HG03521 (cell line): ENCODE results near the gene SCAF8.
"Not testable (repeated sequence)": the region's sequence is repeated elsewhere in the genome, so short reads cannot be mapped to it uniquely, and the experiment has no call there.

Experiments
- ATAC-seq: cut with Tn5 transposase; IDR thresholded peaks from one replicate; pipeline ENCODE4 v1.9.1; 2021; ENCODE audit warnings: mild to moderate bottlenecking, moderate library complexity; ENCODE audit not compliant: unreplicated experiment

SCAF8 gene

GRCh38 chr6:154733183-154733625 is at the start of gene SCAF8:
SCAF8 (plus strand) TSS chr6:154733416; CDS start chr6:154733901, 485 bp downstream.
- peak; percentile 84 for ATAC-seq

GRCh38 chr6:154683756-154684523 is 49.3 kb upstream of the SCAF8 start:
- ATAC-seq = peak; percentile 81

GRCh38 chr6:154686162-154686561 is 47.1 kb upstream of the SCAF8 start:
- no peak for ATAC-seq

GRCh38 chr6:154689493-154690255 is 43.5 kb upstream of the SCAF8 start:
- no peak for ATAC-seq

GRCh38 chr6:154690857-154691256 is 42.4 kb upstream of the SCAF8 start:
- ATAC-seq = no peak

- ATAC-seq = no peak
Observed at GRCh38 chr6:154696661-154697060, 36.6 kb upstream of the SCAF8 start.

GRCh38 chr6:154703124-154703523 is 30.1 kb upstream of the SCAF8 start:
- ATAC-seq = no peak

GRCh38 chr6:154705471-154706113 is 27.6 kb upstream of the SCAF8 start:
- no peak for ATAC-seq

- no peak for ATAC-seq
Observed at GRCh38 chr6:154706389-154706788, 26.8 kb upstream of the SCAF8 start.

GRCh38 chr6:154709621-154710020 is 23.6 kb upstream of the SCAF8 start:
- no peak for ATAC-seq

- ATAC-seq = no peak
Observed at GRCh38 chr6:154710689-154711088, 22.5 kb upstream of the SCAF8 start.

GRCh38 chr6:154715446-154715845 is 17.8 kb upstream of the SCAF8 start:
- no peak for ATAC-seq

- not testable (repeated sequence) for ATAC-seq
Observed at GRCh38 chr6:154716350-154716749, 16.9 kb upstream of the SCAF8 start.

GRCh38 chr6:154719433-154719832 is 13.8 kb upstream of the SCAF8 start:
- no peak for ATAC-seq

GRCh38 chr6:154719854-154720253 is 13.4 kb upstream of the SCAF8 start:
- ATAC-seq = no peak

- no peak for ATAC-seq
Observed at GRCh38 chr6:154721460-154721859, 11.8 kb upstream of the SCAF8 start.

- no peak for ATAC-seq
Observed at GRCh38 chr6:154726887-154727286, 6.3 kb upstream of the SCAF8 start.

- no peak for ATAC-seq
Observed at GRCh38 chr6:154731296-154732218, 1.7 kb upstream of the SCAF8 start.

GRCh38 chr6:154732538-154733182 is 556 bp upstream of the SCAF8 start:
- ATAC-seq = no peak
